GM19043 (cell line): ENCODE data around the gene CHD5.

Source experiments
- ATAC-seq: cut with Tn5 transposase; IDR thresholded peaks from one replicate; pipeline ENCODE4 v1.9.1; 2021; ENCODE audit warnings: low read depth; ENCODE audit not compliant: unreplicated experiment

Gene CHD5

GRCh38 chr1:6202256-6202655, 22.1 kb upstream of the CHD5 start:
- ATAC-seq: no peak

- no peak for ATAC-seq
Observed at GRCh38 chr1:6200188-6200809, 20.2 kb upstream of the CHD5 start.

DNA sequence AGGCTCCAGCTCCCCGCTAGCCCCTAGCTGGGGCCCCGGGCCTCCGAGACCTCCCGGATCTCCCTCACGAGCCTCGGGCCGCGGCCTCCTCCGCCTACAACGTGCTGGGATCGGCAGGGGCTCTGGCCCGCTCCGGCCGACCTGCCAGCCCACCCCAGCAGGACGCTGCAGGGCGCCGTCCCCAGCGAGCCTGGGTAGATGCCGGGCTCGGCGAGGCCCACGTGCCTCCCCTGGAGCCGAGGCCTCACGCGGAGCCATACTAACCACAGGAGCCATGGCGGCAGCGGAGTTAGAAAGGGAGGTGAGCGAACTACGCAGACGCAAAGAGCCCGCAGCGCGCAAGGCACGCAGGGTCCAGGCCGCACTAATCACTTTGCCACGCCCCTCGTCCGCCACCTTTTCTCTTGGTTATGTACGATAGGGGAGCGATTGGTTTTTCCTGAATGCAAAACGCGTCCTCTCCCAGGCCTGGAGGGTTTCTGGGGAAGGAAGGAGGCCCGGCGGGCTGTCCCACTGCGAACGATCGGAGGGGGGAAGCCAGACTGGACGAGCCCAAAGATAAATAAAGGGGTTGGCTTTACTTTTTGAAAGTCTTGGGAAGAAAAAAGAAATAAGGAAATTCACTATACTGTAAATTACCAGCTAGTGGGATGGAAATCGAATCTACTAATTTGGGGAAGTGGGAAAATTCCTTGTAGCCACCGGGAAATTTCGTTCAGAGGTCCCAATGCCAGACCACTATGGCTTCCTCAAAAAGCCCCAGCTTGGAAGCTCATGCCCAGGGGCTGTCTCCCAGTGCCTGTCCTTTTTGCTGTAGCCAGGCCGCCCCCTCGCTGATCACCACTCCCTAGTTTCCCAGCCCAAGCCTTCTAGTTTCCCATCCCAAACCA, 19.4 kb upstream of the CHD5 start, which contains the start of gene RPL22:
Gene RPL22, minus strand, starts transcription at position 298 of the 890 bp plus-strand sequence. Its CDS starts 22 bp downstream, at position 276.
- peak; percentile 92 for ATAC-seq

GRCh38 chr1:6198646-6199297, 18.7 kb upstream of the CHD5 start:
- ATAC-seq: no peak

DNA sequence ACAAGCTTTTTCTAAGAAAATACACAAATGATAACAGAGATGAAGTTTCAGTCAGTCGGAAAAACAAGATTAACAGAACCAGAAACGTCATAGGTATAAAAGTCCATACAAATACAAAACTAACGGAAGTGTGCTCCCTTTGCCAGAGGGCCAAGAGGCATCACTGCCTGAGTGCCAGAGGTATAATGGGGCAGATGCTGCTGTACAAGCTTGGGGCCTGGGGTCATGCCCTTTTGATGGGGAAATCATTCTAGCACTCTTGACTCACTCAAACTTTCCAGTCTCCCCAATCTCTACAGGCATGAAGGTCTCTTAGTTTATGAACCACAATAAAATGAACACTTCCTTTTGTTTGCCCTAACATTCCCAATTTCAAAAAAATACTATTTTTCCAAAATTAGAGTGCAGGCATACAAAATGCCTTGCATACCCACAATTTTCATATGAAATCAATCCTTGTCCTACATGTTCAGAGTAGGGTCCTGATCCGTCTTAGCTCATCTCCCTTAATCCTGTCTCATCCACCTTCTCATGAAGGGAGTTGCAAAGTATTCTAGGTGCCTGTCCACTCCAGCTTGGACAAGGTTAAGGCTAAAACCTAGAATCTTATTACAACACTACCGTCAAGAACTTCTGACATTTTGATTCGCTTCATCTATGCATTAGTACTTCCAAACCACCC, 17.8 kb upstream of the CHD5 start:
- ATAC-seq: no peak

GRCh38 chr1:6191968-6192367, 11.8 kb upstream of the CHD5 start:
- no peak for ATAC-seq

DNA sequence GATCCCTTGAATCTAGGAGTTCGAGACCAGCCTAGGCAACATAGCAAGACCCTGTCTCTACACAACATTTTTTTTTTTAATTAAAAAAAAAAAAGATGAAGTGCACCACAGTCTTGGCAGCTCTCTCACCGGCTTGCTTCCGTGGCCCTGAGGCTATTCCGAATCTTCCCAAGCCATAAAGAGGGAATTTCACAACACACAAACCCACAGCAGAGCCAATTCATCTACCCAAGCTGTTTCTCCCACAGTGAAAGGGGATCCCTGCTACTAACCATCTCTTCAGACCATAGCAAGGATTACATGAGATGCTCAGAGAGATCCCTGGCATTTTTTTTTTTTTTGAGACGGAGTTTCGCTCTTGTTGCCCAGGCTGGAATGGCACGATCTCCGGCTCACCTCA, 8.3 kb upstream of the CHD5 start:
- no peak for ATAC-seq

- no peak for ATAC-seq
Observed at GRCh38 chr1:6185635-6186382, 5.7 kb upstream of the CHD5 start.

DNA sequence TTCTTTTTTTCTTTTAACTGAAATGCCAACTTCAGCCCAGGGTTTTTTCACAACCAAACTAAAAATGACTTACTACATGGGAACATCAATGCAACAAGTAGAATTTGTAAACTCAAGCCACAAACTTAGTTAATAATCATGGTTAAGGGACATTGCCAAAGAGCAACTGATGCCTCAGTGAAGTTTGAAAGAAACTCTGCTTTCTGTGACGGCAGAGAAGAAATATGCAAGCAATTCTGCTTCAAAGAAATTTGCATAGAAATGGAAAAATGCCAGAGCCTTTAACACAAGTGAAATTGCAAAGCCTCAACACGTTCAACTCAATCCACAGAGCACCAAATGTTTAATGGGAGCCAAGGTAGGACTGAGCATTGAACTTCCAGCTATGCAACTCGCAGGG, 5.0 kb upstream of the CHD5 start:
- no peak for ATAC-seq

DNA sequence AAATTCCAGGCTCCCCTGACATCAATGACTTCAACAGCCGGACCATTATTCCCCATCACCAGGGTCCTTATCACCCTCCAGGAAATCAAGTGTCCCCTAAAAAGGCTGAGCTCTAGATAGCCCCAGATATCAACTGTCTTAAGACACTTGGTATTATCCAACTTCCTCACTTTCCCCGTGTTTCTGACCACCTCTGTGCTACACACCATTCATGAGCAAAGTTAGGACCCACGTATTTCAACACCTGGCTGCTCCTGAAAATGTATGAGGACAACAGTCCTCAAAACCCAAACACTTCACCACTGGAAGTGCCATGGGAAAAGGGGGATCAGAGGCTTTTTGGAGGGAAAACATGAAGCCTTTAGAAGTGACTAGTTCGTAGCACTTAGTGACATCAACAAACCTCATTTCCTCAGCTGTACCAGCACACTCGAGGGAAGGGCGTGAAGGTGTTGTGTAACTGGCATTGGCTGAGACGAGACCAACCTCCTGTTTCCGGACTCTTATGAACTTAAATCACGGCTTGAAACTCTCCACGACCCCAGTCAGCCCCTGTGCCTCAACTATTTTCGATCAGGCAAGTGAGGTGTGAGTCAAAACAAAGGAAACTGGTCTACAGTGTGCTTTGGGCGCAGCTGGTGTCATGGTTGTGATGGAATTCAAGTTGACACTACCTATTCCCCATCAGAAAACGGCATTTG, 4.1 kb upstream of the CHD5 start:
- no peak for ATAC-seq

GRCh38 chr1:6183520-6183989, 3.4 kb upstream of the CHD5 start:
- no peak for ATAC-seq

- no peak for ATAC-seq
Observed at GRCh38 chr1:6181347-6181770, 1.2 kb upstream of the CHD5 start.

DNA sequence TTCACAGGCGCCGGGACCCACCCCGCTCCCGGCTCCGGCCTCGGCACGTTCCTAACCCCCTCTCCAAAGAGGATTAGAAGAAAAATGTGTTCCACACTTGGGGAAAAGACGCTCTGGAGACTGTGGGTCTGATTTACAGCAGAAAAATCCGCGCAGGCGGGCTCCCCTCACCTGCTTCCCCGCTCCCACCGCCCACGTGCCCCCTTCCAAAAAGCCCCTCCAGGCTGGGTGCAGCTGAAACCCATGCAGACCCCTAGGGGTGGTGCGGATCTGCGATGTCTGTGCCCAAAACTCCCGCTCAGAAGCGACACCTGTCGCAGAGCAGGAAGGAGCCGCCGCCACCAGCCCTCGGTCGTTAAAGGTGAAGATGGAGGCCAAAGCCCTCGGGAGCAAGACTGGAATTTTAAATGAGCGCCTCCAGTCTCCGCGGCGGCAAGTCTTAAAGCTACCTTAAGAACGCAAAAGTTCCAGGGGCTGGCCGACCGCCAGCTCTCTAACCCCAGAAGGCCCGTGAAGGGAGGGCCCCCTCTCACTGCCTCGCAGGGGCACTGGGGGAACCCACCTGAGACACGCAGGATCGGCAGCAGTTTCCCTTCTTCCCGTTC, 688 bp upstream of the CHD5 start:
- no peak for ATAC-seq

DNA sequence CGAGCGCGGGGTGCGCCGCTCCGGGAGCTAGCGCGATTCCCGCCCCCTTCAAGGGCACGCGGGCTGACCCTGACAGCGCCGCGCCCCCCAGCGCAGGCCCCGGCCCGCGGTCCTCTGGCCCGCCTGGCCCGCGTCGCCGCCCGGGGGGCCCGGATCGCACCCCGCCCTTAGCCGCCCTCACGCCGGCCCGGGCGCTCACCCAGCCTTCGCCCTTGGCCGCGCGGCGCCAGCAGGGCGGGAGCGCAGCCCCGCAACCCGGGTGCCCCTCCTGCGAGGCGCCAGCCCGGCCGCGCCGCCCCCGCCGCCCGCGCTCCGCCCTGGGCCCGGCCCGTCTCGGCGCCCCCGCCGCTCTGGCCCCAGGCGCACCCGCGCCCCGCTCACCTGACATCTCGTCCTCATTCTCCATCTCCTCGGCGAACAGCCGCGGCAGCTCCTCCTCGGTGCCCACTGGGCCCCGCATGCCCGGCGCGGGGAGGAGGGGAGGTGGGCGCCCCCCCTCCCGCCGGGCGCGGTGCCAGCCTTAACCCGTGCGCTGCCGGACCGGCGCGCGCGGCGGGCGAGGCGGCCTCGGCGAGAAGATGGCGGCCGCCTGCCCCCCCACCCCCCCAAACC, 451 bp downstream of the CHD5 start:
- no peak for ATAC-seq

- no peak for ATAC-seq
Observed at GRCh38 chr1:6178751-6179563, 1.2 kb downstream of the CHD5 start.

GRCh38 chr1:6177681-6178380, 2.3 kb downstream of the CHD5 start:
- no peak for ATAC-seq

GRCh38 chr1:6176779-6177178, 3.3 kb downstream of the CHD5 start:
- no peak for ATAC-seq
